ENCODE measurements around the gene TP53.

The TP53 gene

GRCh38 chr17:7706631-7707354 is 19.5 kb upstream of the TP53 start:
- DNase-seq, result no peak

- DNase-seq, result no peak
These were observed 18.3 kb upstream of the TP53 start for GRCh38 chr17:7705269-7706255.

- DNase-seq, result no peak
These were observed 17.4 kb upstream of the TP53 start, which contains the start of gene EFNB3 for GRCh38 chr17:7704601-7705268. Gene EFNB3 (plus strand): TSS chr17:7705202. CDS start chr17:7705599, 397 bp downstream.

GRCh38 chr17:7703584-7704479 is 16.5 kb upstream of the TP53 start:
- DNase-seq, result no peak

- no peak for DNase-seq
These were observed 15.5 kb upstream of the TP53 start for GRCh38 chr17:7702776-7703175.

DNA sequence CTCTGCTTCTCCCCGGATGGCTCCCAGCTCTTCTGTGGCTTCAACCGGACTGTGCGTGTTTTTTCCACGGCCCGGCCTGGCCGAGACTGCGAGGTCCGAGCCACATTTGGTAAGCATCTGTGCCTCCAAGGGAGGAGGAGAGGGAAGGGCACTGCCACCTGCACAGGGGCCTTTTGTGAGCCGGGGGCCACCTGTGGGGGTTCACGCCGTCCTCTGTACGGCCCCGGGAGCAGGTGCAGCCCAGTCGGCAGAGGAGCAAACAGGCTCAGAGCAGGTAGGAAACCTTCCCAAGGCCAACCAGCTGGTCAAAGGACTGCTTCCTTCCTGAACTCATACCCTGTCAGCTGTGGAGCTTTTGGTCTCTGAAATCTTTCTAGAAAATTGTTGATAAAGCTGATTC is 14.4 kb upstream of the TP53 start:
- DNase-seq, result no peak

- DNase-seq, result no peak
These were observed 13.2 kb upstream of the TP53 start for GRCh38 chr17:7700510-7700909.

DNA sequence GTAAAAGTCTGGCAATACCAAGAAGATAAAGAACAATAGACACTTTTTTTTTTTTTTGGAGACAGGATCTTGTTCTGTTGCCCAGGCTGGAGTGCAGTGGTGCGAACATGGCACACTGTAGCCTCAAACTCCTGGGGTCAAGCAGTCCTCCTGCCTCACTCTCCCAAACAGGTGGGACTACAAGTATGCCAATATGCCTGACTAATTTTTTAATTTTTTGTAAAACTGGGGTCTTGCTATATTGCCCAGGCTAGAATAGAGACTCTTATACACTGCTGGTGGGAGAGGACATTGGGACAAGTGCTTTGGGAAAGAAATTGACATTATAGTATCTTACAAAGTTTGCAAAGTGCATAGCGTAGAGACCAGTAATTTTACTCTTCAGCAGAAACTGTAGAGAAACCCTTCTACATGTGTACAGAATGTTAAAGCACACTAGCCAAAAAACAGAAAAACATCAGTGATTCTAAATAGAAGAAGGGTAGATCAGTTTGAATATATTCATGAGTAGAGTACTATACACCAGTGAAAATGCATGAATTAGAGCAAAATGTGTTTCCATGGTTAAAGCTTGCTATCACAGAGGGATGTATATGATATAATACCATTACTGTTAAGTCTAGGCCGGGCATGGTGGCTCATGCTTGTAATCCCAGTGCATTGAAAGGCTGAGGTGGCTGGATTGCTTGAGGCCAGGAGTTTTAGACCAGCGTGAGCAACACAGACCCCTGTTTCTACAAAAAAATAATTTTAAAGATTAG is 10.7 kb upstream of the TP53 start:
- no peak for DNase-seq

DNA sequence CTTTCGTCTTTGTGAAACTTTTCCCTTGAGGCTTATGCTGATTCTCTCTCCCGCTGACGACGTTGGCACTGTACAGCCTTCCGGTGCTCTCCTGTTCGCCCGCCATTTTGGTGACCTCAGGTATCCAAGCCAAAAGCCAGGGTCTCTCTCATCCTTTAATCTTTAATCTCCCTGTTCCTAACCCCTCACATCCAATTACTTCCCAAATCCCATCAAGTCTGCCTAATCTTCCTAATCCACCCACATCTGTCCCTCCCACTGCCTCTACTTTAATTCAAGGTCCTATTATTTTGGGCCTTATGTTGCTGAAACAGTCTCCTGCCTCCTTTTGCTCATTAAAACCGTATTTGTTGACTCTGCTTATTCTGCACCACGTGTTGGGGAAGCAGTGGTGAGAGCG is 8.3 kb upstream of the TP53 start:
- DNase-seq, result no peak

DNA sequence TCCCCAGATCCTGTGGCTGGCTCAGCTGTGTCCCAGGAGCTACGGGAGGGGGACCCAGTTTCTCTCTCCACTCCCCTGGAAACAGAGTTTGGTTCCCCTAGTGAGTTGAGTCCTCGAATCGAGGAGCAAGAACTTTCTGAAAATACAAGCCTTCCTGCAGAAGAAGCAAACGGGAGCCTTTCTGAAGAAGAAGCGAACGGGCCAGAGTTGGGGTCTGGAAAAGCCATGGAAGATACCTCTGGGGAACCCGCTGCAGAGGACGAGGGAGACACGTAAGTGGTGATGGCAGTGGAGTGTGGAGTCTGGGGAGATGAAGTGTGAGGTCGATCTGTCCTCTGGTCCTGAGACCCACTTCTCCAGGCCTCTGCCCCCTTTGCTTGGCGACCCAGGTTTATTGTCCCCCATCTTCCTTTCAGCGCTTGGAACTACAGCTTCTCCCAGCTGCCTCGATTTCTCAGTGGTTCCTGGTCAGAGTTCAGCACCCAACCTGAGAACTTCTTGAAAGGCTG is 1.6 kb upstream of the TP53 start:
- DNase-seq, result no peak

GRCh38 chr17:7687908-7688807 is 868 bp upstream of the TP53 start, which contains the start of gene WRAP53:
Gene WRAP53 (plus strand): TSS chr17:7688477. CDS start chr17:7688649, 172 bp downstream.
- DNase-seq, result peak; percentile 94

- peak; percentile 72 for DNase-seq
These were observed 843 bp downstream of the TP53 start for GRCh38 chr17:7686222-7687071.

DNA sequence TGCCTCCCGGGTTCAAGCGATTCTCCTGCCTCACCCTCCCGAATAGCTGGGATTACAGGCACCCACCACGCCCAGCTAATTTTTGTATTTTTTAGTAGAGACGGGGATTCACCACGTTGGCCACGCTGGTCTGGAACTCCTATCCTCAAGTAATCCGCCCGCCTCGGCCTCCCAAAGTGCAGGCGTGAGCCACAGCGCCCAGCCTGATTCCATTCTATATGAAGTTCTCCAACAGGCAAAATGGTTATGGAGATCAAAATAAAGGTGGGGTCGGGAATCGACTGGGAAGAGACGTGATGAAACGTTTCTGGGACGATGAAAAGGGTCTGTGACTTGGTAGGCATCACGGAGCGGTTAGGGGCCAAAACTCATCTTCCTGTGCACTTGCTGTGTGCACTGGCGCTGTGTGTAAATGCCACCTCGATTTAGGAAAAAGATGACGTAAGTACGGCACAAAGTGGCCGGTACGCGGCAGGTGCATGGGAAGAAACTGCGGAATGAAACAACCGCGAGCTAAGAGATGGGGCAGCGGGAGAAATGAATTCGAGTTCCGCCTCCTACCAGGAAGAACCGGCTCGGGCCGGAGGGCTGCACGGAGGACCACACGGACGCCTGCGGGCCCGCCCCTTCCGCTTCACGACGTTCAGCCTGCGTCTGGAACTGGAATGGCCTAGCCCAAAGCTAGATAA is 1.6 kb downstream of the TP53 start:
- peak; percentile 77 for DNase-seq

DNA sequence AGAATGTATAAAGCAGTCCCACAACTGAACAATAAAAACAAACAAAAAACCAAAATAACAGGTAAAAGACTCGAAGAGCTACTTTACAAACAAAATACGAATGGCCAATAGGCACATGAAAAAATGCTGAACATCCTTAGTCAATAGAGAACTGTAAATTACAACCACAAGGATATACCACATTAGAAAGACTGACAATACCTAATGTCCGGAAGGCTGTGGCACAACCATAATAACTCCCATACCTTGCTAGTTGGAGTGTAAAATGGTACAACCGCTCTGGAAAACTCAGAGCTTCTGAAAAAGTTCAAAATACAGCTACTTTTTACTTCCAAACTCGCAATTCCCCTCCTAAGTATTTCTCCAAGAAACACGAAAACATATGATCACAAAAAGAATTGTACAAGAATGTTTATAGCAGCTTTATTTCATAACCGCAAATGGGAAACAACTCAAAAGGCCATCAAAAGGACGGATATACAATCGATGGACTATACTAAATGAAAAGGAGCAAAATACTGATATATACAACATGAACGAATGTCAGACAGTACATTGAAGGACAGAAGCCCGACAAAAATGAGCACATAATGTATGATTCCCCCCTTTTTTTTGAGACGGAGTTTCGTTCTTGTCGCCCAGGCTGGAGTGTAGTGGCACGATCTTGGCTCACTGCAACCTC is 2.3 kb downstream of the TP53 start:
- DNase-seq, result no peak

- DNase-seq, result no peak
These were observed 9.8 kb downstream of the TP53 start for GRCh38 chr17:7677388-7678067.

- no peak for DNase-seq
These were observed 10.8 kb downstream of the TP53 start for GRCh38 chr17:7676533-7676932.

GRCh38 chr17:7674934-7675333 is 12.4 kb downstream of the TP53 start:
- no peak for DNase-seq

Data from effector CD8-positive, alpha-beta T cell (primary cell).